IMR-90 (cell line): Measurements from ENCODE around the gene DOCK1.

ENCODE experiments used
- BHLHE40 ChIP-seq: fragments of 150-350 bp; IDR thresholded peaks from 2 replicates; pipeline ENCODE4 v1.6.1; 2016; ENCODE audit warnings: mild to moderate bottlenecking, low read depth, low read length
- CTCF ChIP-seq: conservative IDR thresholded peaks from 2 replicates; pipeline ENCODE4 v1.5.1; 2012; ENCODE audit warnings: mild to moderate bottlenecking, low read depth, low read length, improper control_type of control experiment
- POLR2A ChIP-seq: IDR thresholded peaks from 2 replicates; pipeline ENCODE4 v1.6.1; 2012; ENCODE audit warnings: mild to moderate bottlenecking, low read depth, low read length
- USF2 ChIP-seq: fragments of 150-350 bp; IDR thresholded peaks from 2 replicates; pipeline ENCODE4 v1.6.1; 2017; ENCODE audit warnings: mild to moderate bottlenecking, antibody characterized with exemption, low read length, low read depth

GRCh38 chr10:127148933-127149220 lies 243.6 kb downstream of the DOCK1 start:
- TF ChIP-seq CTCF (no peak), USF2 (no peak), BHLHE40 (peak; percentile 77), POLR2A (no peak)
